GM06990 (cell line): ENCODE results near the gene EHMT1.
"Not testable (repeated sequence)": the region's sequence is repeated elsewhere in the genome, so short reads cannot be mapped to it uniquely, and the experiment has no call there.

Source experiments
- DNase-seq: peaks from one replicate; pipeline ENCODE4 v3.0.0-alpha.2; 2011; ENCODE audit not compliant: insufficient read length; ENCODE audit errors: extremely low read depth
- H3K27me3 ChIP-seq: replicated peaks from 2 replicates; pipeline ENCODE4 v1.6.0; 2011; ENCODE audit warnings: low read length; ENCODE audit not compliant: control insufficient read depth, insufficient read depth
- H3K36me3 ChIP-seq: 2 replicates; pipeline ENCODE4 v1.5.1; 2011; ENCODE audit warnings: low read length; ENCODE audit not compliant: control insufficient read depth, insufficient read depth
- H3K4me3 ChIP-seq: replicated peaks from 2 replicates; pipeline ENCODE4 v1.5.1; 2011; ENCODE audit warnings: low read depth, mild to moderate bottlenecking, control low read depth, low read length
- CTCF ChIP-seq: IDR thresholded peaks from 2 replicates; pipeline ENCODE4 v1.5.1; 2011; ENCODE audit warnings: low read length, control low read depth, mild to moderate bottlenecking, inconsistent platforms; ENCODE audit not compliant: insufficient read depth, poor library complexity, severe bottlenecking

EHMT1 gene

DNA sequence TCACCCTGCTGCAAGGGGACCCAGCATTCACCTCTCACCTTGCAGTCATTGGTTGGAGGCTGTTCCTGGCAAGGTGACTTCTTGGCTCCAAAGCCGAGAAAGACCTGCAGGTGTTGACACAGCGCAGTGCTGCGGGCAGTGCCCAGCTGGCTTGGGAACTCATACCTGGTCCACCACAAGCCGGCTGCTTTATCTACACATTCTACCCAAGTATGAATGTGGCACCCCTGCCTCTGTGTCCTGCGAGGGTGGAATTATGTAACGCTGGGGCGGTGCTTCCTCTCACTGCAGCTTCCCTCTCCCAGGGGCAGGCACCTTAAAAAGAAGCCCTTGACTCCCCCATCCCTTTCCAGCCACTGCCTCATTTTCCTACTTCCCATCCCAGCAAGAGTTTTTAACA lies 26.0 kb upstream of the EHMT1 start:
- TF ChIP-seq CTCF: no peak
- DNase-seq: no peak
- H3K4me3 ChIP-seq: no peak overlapping the region
- H3K36me3 ChIP-seq: peaks cover 4% of the 10 kb centered on the region
- H3K27me3 ChIP-seq: no peaks in the 10 kb centered on the region

- Histone ChIP-seq H3K27me3 (no peaks in the 10 kb centered on the region), H3K36me3 (peaks cover 2% of the 10 kb centered on the region), H3K4me3 (no peak overlapping the region)
- no peak for DNase-seq
- no peak for TF ChIP-seq CTCF
Measured at GRCh38 chr9:137593176-137593575, 25.6 kb upstream of the EHMT1 start.

GRCh38 chr9:137596577-137596976 lies 22.2 kb upstream of the EHMT1 start:
- DNase-seq, H3K27me3 ChIP-seq, H3K36me3 ChIP-seq, H3K4me3 ChIP-seq: not testable (repeated sequence)

DNA sequence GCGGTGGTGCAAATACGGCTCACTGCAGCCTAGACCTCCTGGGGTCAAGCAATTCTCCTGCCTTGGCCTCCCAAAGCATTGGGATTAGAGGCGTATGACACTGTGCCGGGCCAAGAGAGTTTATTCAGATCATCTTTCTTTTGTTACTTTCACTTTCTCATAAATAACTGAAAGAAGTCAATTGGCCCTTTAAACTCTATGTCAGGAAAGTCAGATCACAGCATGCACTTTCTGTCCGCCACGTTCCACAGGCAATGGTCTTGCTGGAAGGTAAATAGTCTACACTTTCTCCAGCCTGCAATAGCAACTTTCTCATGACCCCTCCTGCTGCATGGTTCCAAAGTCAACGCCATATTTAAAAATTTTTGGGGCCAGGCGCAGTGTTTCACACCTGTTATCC lies 19.9 kb upstream of the EHMT1 start:
- Histone ChIP-seq H3K36me3 (no peaks in the 10 kb centered on the region), H3K4me3 (no peak overlapping the region), H3K27me3 (no peaks in the 10 kb centered on the region)
- TF ChIP-seq CTCF: no peak
- no peak for DNase-seq

GRCh38 chr9:137602661-137603060 lies 16.1 kb upstream of the EHMT1 start:
- Histone ChIP-seq H3K36me3 (no peaks in the 10 kb centered on the region), H3K27me3 (no peaks in the 10 kb centered on the region), H3K4me3 (no peak overlapping the region)
- TF ChIP-seq CTCF: no peak
- DNase-seq: no peak

- no peak for TF ChIP-seq CTCF
- H3K27me3 ChIP-seq: no peaks in the 10 kb centered on the region
- no peak for DNase-seq
- no peaks in the 10 kb centered on the region for H3K36me3 ChIP-seq
- H3K4me3 ChIP-seq: no peak overlapping the region
Measured at GRCh38 chr9:137603879-137604278, 14.9 kb upstream of the EHMT1 start.
